DOHH2 (cell line): ENCODE data around the gene PDE1C.

ENCODE experiments used
- EZH2phosphoT487 ChIP-seq: fragments of 200-600 bp; sonication (generic); IDR thresholded peaks from 2 replicates; pipeline ENCODE4 v1.6.1; 2017; ENCODE audit warnings: borderline replicate concordance, mild to moderate bottlenecking, antibody characterized with exemption, low read length, moderate library complexity, mixed read lengths
- TF ChIP-seq, protein P1 (sequence below): fragments of 200-600 bp; sonication (generic); IDR thresholded peaks from one replicate; pipeline ENCODE4 v1.5.1; 2014; ENCODE audit warnings: antibody characterized with exemption, mild to moderate bottlenecking, low read depth, low read length; ENCODE audit not compliant: poor library complexity, severe bottlenecking

DNA sequence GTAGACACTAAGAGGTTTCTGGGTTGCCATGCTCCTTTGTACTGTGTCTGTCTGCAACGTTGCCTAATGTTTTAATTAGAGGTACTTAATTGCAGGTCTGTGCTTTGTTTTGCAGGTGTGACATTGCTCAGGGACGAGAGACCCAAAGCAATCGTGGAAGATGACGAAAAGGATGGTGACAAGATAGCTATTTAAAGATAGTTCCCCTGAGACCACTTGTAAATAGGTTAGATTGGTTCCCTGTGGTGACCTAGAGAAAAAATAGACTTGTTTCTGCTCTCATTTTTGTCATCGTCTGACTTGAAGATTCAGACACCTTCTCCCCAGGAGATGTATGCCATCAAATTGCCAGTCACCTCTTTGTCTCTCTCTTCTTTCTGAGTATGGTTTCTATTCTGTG is 363.1 kb downstream of the PDE1C start:
- TF ChIP-seq, protein P1, sequence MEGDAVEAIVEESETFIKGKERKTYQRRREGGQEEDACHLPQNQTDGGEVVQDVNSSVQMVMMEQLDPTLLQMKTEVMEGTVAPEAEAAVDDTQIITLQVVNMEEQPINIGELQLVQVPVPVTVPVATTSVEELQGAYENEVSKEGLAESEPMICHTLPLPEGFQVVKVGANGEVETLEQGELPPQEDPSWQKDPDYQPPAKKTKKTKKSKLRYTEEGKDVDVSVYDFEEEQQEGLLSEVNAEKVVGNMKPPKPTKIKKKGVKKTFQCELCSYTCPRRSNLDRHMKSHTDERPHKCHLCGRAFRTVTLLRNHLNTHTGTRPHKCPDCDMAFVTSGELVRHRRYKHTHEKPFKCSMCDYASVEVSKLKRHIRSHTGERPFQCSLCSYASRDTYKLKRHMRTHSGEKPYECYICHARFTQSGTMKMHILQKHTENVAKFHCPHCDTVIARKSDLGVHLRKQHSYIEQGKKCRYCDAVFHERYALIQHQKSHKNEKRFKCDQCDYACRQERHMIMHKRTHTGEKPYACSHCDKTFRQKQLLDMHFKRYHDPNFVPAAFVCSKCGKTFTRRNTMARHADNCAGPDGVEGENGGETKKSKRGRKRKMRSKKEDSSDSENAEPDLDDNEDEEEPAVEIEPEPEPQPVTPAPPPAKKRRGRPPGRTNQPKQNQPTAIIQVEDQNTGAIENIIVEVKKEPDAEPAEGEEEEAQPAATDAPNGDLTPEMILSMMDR: no peak
- no peak for TF ChIP-seq EZH2phosphoT487
